ENCODE data around the gene TSGA10. TPM values are rescaled to one million over a fixed set of nuclear protein-coding genes. Genes with fewer than 3 reads are reported as not detected.

Gene TSGA10
- total RNA-seq, 1 donor from 2014 or later: 8.3 TPM

DNA sequence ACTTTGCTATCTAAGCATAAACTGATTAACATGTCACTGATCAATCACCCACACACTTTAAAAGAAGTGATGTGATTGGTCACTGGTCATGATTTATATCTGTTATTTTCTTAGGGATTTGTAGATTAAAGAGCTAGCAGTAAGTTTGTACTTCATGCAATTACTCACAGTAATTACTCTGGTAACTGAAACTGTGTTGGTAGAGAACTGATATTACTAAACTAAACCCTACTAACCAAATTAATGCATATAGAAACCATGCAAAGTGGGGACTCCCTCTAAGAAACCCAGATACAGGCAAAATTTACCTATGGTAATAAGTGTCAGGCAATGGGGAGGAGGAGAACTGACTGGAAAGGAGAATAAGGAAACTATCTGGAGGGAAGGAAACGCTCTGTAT, 58.0 kb downstream of the TSGA10 start:
- TF ChIP-seq, protein P1, sequence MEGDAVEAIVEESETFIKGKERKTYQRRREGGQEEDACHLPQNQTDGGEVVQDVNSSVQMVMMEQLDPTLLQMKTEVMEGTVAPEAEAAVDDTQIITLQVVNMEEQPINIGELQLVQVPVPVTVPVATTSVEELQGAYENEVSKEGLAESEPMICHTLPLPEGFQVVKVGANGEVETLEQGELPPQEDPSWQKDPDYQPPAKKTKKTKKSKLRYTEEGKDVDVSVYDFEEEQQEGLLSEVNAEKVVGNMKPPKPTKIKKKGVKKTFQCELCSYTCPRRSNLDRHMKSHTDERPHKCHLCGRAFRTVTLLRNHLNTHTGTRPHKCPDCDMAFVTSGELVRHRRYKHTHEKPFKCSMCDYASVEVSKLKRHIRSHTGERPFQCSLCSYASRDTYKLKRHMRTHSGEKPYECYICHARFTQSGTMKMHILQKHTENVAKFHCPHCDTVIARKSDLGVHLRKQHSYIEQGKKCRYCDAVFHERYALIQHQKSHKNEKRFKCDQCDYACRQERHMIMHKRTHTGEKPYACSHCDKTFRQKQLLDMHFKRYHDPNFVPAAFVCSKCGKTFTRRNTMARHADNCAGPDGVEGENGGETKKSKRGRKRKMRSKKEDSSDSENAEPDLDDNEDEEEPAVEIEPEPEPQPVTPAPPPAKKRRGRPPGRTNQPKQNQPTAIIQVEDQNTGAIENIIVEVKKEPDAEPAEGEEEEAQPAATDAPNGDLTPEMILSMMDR (IDR thresholded peaks at IDR 0.05; ENCODE audit: insufficient read depth, low read length, poor library complexity, severe bottlenecking): no peak
- DNase-seq (ENCODE audit: low read depth): no peak
- no peak overlapping the region for H3K4me3 ChIP-seq (ENCODE audit: low read depth, low read length)
- no peaks in the 10 kb centered on the region for H3K27me3 ChIP-seq (ENCODE audit: control insufficient read depth, insufficient read depth, low read length)
- H3K36me3 ChIP-seq (ENCODE audit: control insufficient read depth, insufficient read depth, low read length): no peaks in the 10 kb centered on the region

DNA sequence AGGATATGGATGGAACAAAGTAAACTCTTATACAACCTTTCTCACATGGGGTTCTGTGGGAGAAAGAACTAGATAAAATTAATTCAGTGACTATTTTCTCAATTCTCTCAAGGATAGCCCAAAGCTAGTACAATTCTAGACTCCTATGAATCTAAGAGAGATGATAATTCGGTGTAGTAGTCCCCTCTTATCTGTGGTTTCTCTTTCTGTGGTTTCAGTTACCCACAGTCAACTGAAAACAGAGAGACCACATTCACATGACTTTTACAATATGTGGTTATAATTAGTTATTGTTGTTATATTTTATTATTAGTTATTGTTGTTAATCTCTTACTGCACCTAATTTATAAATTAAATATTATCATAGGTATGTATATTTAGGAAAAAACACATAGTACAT, 66.7 kb downstream of the TSGA10 start:
- Histone ChIP-seq H3K27me3 (ENCODE audit: control insufficient read depth, insufficient read depth, low read length) (no peaks in the 10 kb centered on the region), H3K4me3 (ENCODE audit: low read depth, low read length) (no peak overlapping the region), H3K36me3 (ENCODE audit: control insufficient read depth, insufficient read depth, low read length) (no peaks in the 10 kb centered on the region)
- DNase-seq (ENCODE audit: low read depth): no peak
- TF ChIP-seq, protein P1 (IDR thresholded peaks at IDR 0.05; ENCODE audit: insufficient read depth, low read length, poor library complexity, severe bottlenecking): no peak

DNA sequence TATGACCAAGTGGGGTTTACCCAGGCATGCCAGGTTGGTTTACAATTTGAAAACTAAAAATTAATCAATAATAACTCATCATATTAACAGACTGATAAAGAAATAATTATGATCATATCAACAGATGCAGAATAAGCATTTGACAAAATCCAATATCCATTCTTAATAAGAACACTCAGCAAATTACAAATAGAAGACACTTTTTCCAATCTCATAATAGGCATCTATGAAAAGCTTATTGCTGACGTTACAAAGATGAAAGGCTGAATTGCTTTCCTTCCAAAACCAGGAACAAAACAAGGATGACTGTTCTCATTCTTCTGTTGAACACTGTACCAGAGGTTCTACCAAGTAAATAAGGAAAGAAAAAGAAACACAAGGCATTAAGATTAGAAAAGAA, 68.4 kb downstream of the TSGA10 start:
- H3K36me3 ChIP-seq (ENCODE audit: control insufficient read depth, insufficient read depth, low read length): no peaks in the 10 kb centered on the region
- H3K4me3 ChIP-seq (ENCODE audit: low read depth, low read length): no peak overlapping the region
- no peaks in the 10 kb centered on the region for H3K27me3 ChIP-seq (ENCODE audit: control insufficient read depth, insufficient read depth, low read length)
- DNase-seq (ENCODE audit: low read depth): no peak
- TF ChIP-seq, protein P1 (IDR thresholded peaks at IDR 0.05; ENCODE audit: insufficient read depth, low read length, poor library complexity, severe bottlenecking): no peak

DNA sequence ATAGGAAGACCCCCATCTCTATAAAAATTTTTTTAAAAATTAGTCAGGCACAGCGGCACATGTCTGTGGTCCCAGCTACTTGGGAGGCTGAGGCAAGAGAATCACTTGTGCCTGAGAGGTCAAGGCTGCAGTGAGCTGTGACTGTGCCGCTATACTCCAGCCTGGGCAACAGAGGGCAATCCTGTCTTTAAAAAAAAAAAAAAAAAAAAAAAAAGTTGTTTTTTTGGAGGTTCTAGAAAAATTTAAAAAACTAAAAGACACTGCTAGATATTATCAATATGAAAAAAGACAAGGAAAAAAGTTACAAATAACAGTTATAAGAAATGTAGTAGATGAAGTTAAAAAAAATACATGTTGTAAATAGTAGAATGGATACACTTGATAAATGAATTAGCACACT, 69.3 kb downstream of the TSGA10 start:
- Histone ChIP-seq H3K27me3 (ENCODE audit: control insufficient read depth, insufficient read depth, low read length) (no peaks in the 10 kb centered on the region), H3K36me3 (ENCODE audit: control insufficient read depth, insufficient read depth, low read length) (no peaks in the 10 kb centered on the region), H3K4me3 (ENCODE audit: low read depth, low read length) (no peak overlapping the region)
- no peak for DNase-seq (ENCODE audit: low read depth)
- TF ChIP-seq, protein P1 (IDR thresholded peaks at IDR 0.05; ENCODE audit: insufficient read depth, low read length, poor library complexity, severe bottlenecking): peak; percentile 41

DNA sequence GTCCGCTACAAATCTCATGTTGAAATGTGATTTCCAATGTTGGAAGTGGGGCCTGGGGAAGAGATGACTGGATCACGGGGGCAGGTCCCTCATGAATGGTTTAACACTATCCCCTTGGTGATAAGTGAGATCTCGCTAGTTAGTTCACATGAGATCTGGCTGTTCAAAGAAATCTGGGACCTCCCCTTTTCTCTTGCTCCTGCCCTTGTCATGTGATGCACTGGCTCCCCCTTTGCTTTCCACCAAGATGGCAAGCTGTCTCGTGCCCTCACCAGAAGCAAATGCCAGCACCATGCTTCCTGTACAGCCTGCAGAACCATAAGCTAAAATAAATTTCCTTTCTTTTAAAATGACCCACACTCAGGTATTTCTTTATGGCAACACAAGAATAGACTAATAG, 70.5 kb downstream of the TSGA10 start:
- Histone ChIP-seq H3K27me3 (ENCODE audit: control insufficient read depth, insufficient read depth, low read length) (no peaks in the 10 kb centered on the region), H3K4me3 (ENCODE audit: low read depth, low read length) (no peak overlapping the region), H3K36me3 (ENCODE audit: control insufficient read depth, insufficient read depth, low read length) (no peaks in the 10 kb centered on the region)
- no peak for DNase-seq (ENCODE audit: low read depth)
- TF ChIP-seq, protein P1 (IDR thresholded peaks at IDR 0.05; ENCODE audit: insufficient read depth, low read length, poor library complexity, severe bottlenecking): no peak

DNA sequence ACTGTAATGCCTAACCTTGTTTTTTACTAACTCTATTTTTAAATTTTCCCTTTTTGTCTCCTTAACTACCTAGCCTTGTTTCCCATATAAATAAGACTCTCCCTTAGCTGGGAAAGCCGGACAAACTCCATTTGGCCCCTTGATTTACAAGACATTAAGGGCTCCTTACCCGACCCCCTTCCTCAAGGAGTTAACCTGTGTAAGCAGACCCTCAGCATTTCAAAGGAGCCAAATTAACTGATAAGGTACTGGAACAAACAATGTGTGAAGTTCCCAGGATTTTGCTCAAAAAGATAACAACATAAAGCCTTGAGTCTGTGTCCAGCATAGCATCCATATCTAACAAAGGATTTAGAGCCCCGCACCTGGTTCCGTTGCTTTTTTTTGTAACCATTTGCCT, 72.9 kb downstream of the TSGA10 start:
- no peaks in the 10 kb centered on the region for H3K27me3 ChIP-seq (ENCODE audit: control insufficient read depth, insufficient read depth, low read length)
- DNase-seq (ENCODE audit: low read depth): no peak
- H3K36me3 ChIP-seq (ENCODE audit: control insufficient read depth, insufficient read depth, low read length): no peaks in the 10 kb centered on the region
- TF ChIP-seq, protein P1 (IDR thresholded peaks at IDR 0.05; ENCODE audit: insufficient read depth, low read length, poor library complexity, severe bottlenecking): no peak
- no peak overlapping the region for H3K4me3 ChIP-seq (ENCODE audit: low read depth, low read length)

Measured in kidney epithelial cell (primary cell).